Activated CD4-positive, alpha-beta memory T cell treated with anti-CD3 and anti-CD28 coated beads for 36 hours (primary cell): Measurements from ENCODE around the gene SLC38A2. TPM values are rescaled to one million over a fixed set of nuclear protein-coding genes. Genes with fewer than 3 reads are reported as not detected.
"Not testable (repeated sequence)": the region's sequence is repeated elsewhere in the genome, so short reads cannot be mapped to it uniquely, and the experiment has no call there.

Experiments
- CTCF ChIA-PET: fragments of 350-600 bp; sonication (Branson Sonifier 250); formaldehyde crosslinking; loops from one replicate; lab custom pipeline; 2021; ENCODE audit warnings: antibody characterized with exemption, inconsistent platforms; lab: Charles Lee
- POLR2A ChIA-PET: fragments of 350-600 bp; sonication (Branson Sonifier 250); formaldehyde crosslinking; loops from one replicate; lab custom pipeline; 2021; ENCODE audit warnings: antibody characterized with exemption; lab: Charles Lee
- DNase-seq: peaks from one replicate; pipeline ENCODE4 v3.0.0-alpha.2; 2020
- H3K27ac Mint-ChIP-seq: one replicate; pipeline ENCODE4 v1.8.0; 2021; ENCODE audit warnings: mixed read lengths
- H3K27me3 Mint-ChIP-seq: one replicate; pipeline ENCODE4 v1.8.0; 2021; ENCODE audit warnings: mixed read lengths
- H3K36me3 Mint-ChIP-seq: one replicate; pipeline ENCODE4 v1.8.0; 2021; ENCODE audit warnings: mixed read lengths
- H3K4me1 Mint-ChIP-seq: one replicate; pipeline ENCODE4 v1.8.0; 2021; ENCODE audit warnings: low read depth, mixed read lengths
- H3K4me3 Mint-ChIP-seq: one replicate; pipeline ENCODE4 v1.8.0; 2021; ENCODE audit warnings: mild to moderate bottlenecking, mixed read lengths
- H3K9me3 Mint-ChIP-seq: one replicate; pipeline ENCODE4 v1.8.0; 2021; ENCODE audit warnings: mixed read lengths
- intact Hi-C: fragments of 100-400 bp; cut with micrococcal nuclease; formaldehyde crosslinking; loops from one replicate; pipeline ENCODE4 v1.15.1; 2023
- total RNA-seq, 2 experiments: library from RNA; stranded (reverse); gene quantifications; one replicate each; pipeline ENCODE4 v1.2.3, GENCODE V29; 2021

Gene SLC38A2
- total RNA-seq, 2 experiments from 2014 or later, result 173 to 187 TPM

- peaks cover 8% of the 10 kb centered on the region for H3K27me3 Mint-ChIP-seq
- no peaks in the 10 kb centered on the region for H3K4me1 Mint-ChIP-seq
- no peaks in the 10 kb centered on the region for H3K36me3 Mint-ChIP-seq
- no peak for DNase-seq
- H3K4me3 Mint-ChIP-seq, result no peak overlapping the region
- H3K27ac Mint-ChIP-seq, result no peak overlapping the region
- intact Hi-C loops, result no loop called here
- CTCF ChIA-PET, result interaction anchor here (1.0 kb wide), 1 partner anchor 214 kb away, joined by 3 read pairs; no protein-coding TSS in a partner anchor
- POLR2A ChIA-PET, result no interaction called here
- H3K9me3 Mint-ChIP-seq, result no peaks in the 10 kb centered on the region
Observed at GRCh38 chr12:46339051-46339450, 33.5 kb downstream of the SLC38A2 start.

- no peak for DNase-seq
- no peaks in the 10 kb centered on the region for H3K4me1 Mint-ChIP-seq
- ChIA-PET POLR2A (no interaction called here), CTCF (no interaction called here)
- H3K4me3 Mint-ChIP-seq, result no peak overlapping the region
- no peak overlapping the region for H3K27ac Mint-ChIP-seq
- intact Hi-C loops, result no loop called here
- H3K27me3 Mint-ChIP-seq, result no peaks in the 10 kb centered on the region
- peaks cover 16% of the 10 kb centered on the region for H3K9me3 Mint-ChIP-seq
- H3K36me3 Mint-ChIP-seq, result peaks cover 5% of the 10 kb centered on the region
Observed at GRCh38 chr12:46332260-46332659, 40.3 kb downstream of the SLC38A2 start.

GRCh38 chr12:46325075-46325474 lies 47.5 kb downstream of the SLC38A2 start:
- intact Hi-C loops, H3K36me3 Mint-ChIP-seq, DNase-seq, H3K9me3 Mint-ChIP-seq, H3K4me1 Mint-ChIP-seq, H3K27ac Mint-ChIP-seq, H3K4me3 Mint-ChIP-seq, POLR2A ChIA-PET, CTCF ChIA-PET, H3K27me3 Mint-ChIP-seq: not testable (repeated sequence)

GRCh38 chr12:46320731-46321130 lies 51.8 kb downstream of the SLC38A2 start:
- Mint-ChIP-seq H3K36me3 (peaks cover 2% of the 10 kb centered on the region), H3K27ac (no peak overlapping the region), H3K4me3 (no peak overlapping the region), H3K4me1 (no peaks in the 10 kb centered on the region), H3K27me3 (peaks cover 2% of the 10 kb centered on the region), H3K9me3 (peaks cover 6% of the 10 kb centered on the region)
- ChIA-PET CTCF (no interaction called here), POLR2A (no interaction called here)
- DNase-seq, result no peak
- intact Hi-C loops, result no loop called here

- Mint-ChIP-seq H3K4me1 (no peaks in the 10 kb centered on the region), H3K9me3 (peaks cover 6% of the 10 kb centered on the region), H3K27ac (no peak overlapping the region), H3K27me3 (peaks cover 2% of the 10 kb centered on the region), H3K4me3 (no peak overlapping the region), H3K36me3 (peaks cover 2% of the 10 kb centered on the region)
- ChIA-PET POLR2A (no interaction called here), CTCF (no interaction called here)
- intact Hi-C loops, result no loop called here
- DNase-seq, result no peak
Observed at GRCh38 chr12:46318037-46318436, 54.5 kb downstream of the SLC38A2 start.

Other genes with a start within 250 kb of the SLC38A2 start
- gene SLC38A1, start 103.7 kb downstream of the SLC38A2 start, total RNA-seq, result 100 to 1,000 TPM; 142 TPM